HFF-Myc (cell line): ENCODE data around the gene BCAN.

Experiments
- DNase-seq: peaks from one replicate; pipeline ENCODE4 v3.0.0-alpha.2; 2011; ENCODE audit warnings: low read depth; ENCODE audit errors: extremely low read depth
- H3K4me3 ChIP-seq: replicated peaks from 2 replicates; pipeline ENCODE4 v1.5.1; 2011; ENCODE audit warnings: low read depth, mild to moderate bottlenecking, control low read depth, low read length
- CTCF ChIP-seq: IDR thresholded peaks from 2 replicates; pipeline ENCODE4 v1.5.1; 2012; ENCODE audit warnings: mild to moderate bottlenecking, low read depth, low read length, control low read depth; ENCODE audit errors: missing control alignments

BCAN gene

GRCh38 chr1:156684227-156684782, 42.4 kb downstream of the BCAN start:
- no peak overlapping the region for H3K4me3 ChIP-seq
- no peak for DNase-seq
- no peak for TF ChIP-seq CTCF

GRCh38 chr1:156689035-156689952, 47.4 kb downstream of the BCAN start:
- no peak for DNase-seq
- peak; percentile 84 for TF ChIP-seq CTCF
- H3K4me3 ChIP-seq: peak overlapping the region; percentile 38

GRCh38 chr1:156689953-156690674, 48.2 kb downstream of the BCAN start:
- H3K4me3 ChIP-seq: no peak overlapping the region
- no peak for DNase-seq
- no peak for TF ChIP-seq CTCF

GRCh38 chr1:156690675-156691036, 48.7 kb downstream of the BCAN start:
- TF ChIP-seq CTCF: no peak
- no peak overlapping the region for H3K4me3 ChIP-seq
- DNase-seq: no peak

GRCh38 chr1:156691191-156691590, 49.3 kb downstream of the BCAN start:
- no peak overlapping the region for H3K4me3 ChIP-seq
- DNase-seq: no peak
- no peak for TF ChIP-seq CTCF

GRCh38 chr1:156691665-156692440, 49.9 kb downstream of the BCAN start:
- TF ChIP-seq CTCF: peak; percentile 5
- no peak for DNase-seq
- no peak overlapping the region for H3K4me3 ChIP-seq
